Trophoblast cell (in vitro differentiated cells and primary cell): ENCODE results near the gene LAG3.

Source experiments
- DNase-seq, 2 donors: peaks; one replicate each; pipeline ENCODE4 v3.0.0-alpha.2; 2016
- H2AFZ ChIP-seq: 2 replicates; pipeline ENCODE4 v1.6.1; 2013; ENCODE audit warnings: low read length, moderate library complexity, mild to moderate bottlenecking; ENCODE audit not compliant: insufficient read depth, poor library complexity
- H2AK5ac ChIP-seq: 2 replicates; pipeline ENCODE4 v1.6.1; 2013; ENCODE audit warnings: mild to moderate bottlenecking, low read length
- H2BK120ac ChIP-seq: 2 replicates; pipeline ENCODE4 v1.6.1; 2013; ENCODE audit warnings: low read length, mild to moderate bottlenecking, moderate library complexity; ENCODE audit not compliant: insufficient read depth, poor library complexity
- H2BK12ac ChIP-seq: 2 replicates; pipeline ENCODE4 v1.6.1; 2013; ENCODE audit warnings: mild to moderate bottlenecking, low read length, moderate library complexity
- H2BK5ac ChIP-seq: 2 replicates; pipeline ENCODE4 v1.6.1; 2013; ENCODE audit warnings: low read length, low read depth, moderate library complexity, mild to moderate bottlenecking; ENCODE audit not compliant: poor library complexity
- H3K14ac ChIP-seq: 2 replicates; pipeline ENCODE4 v1.6.1; 2013; ENCODE audit warnings: mild to moderate bottlenecking, low read length
- H3K18ac ChIP-seq: 2 replicates; pipeline ENCODE4 v1.6.1; 2013; ENCODE audit warnings: mild to moderate bottlenecking, low read length
- H3K23ac ChIP-seq: 2 replicates; pipeline ENCODE4 v1.6.1; 2013; ENCODE audit warnings: low read length
- H3K27ac ChIP-seq: 2 replicates; pipeline ENCODE4 v1.5.1; 2013; ENCODE audit warnings: low read depth, mild to moderate bottlenecking, inconsistent platforms, low read length, moderate library complexity
- H3K27me3 ChIP-seq: 2 replicates; pipeline ENCODE4 v1.6.1; 2013; ENCODE audit warnings: inconsistent platforms, mild to moderate bottlenecking, low read length, moderate library complexity; ENCODE audit not compliant: insufficient read depth
- H3K36me3 ChIP-seq, 2 experiments: 1 replicate in 1 of 2; 2 replicates in 1 of 2; pipeline ENCODE4 v1.6.1; 2013; ENCODE audit warnings: low read length in 2 of 2, mild to moderate bottlenecking in 2 of 2, moderate library complexity in 1 of 2; ENCODE audit not compliant: insufficient read depth in 2 of 2, control insufficient read depth in 1 of 2
- H3K4ac ChIP-seq: 2 replicates; pipeline ENCODE4 v1.6.1; 2013; ENCODE audit warnings: low read depth, mild to moderate bottlenecking, low read length, moderate library complexity
- H3K4me1 ChIP-seq, 2 experiments: 1 replicate in 1 of 2; 2 replicates in 1 of 2; pipeline ENCODE4 v1.6.1; 2013; ENCODE audit warnings: low read length in 2 of 2, mild to moderate bottlenecking in 2 of 2, moderate library complexity in 1 of 2; ENCODE audit not compliant: insufficient read depth in 2 of 2, control insufficient read depth in 1 of 2
- H3K4me2 ChIP-seq: 2 replicates; pipeline ENCODE4 v1.6.1; 2013; ENCODE audit warnings: inconsistent platforms, mild to moderate bottlenecking, low read length, moderate library complexity
- H3K4me3 ChIP-seq: 2 replicates; pipeline ENCODE4 v1.5.1; 2013; ENCODE audit warnings: mild to moderate bottlenecking, low read depth, low read length, inconsistent platforms
- H3K79me1 ChIP-seq: one replicate; pipeline ENCODE4 v1.6.1; 2013; ENCODE audit warnings: low read length
- H3K79me2 ChIP-seq: 2 replicates; pipeline ENCODE4 v1.6.1; 2013; ENCODE audit warnings: low read length, mild to moderate bottlenecking; ENCODE audit not compliant: control insufficient read depth, insufficient read depth, poor library complexity
- H3K9ac ChIP-seq: 2 replicates; pipeline ENCODE4 v1.6.1; 2013; ENCODE audit warnings: mild to moderate bottlenecking, low read length
- H3K9me3 ChIP-seq: 2 replicates; pipeline ENCODE4 v1.6.1; 2013; ENCODE audit warnings: low read depth, mild to moderate bottlenecking, control low read depth, inconsistent platforms, low read length; ENCODE audit not compliant: insufficient read depth
- H4K12ac ChIP-seq: 2 replicates; pipeline ENCODE4 v1.6.1; 2013; ENCODE audit warnings: low read depth, mild to moderate bottlenecking, low read length, moderate library complexity
- H4K8ac ChIP-seq: 2 replicates; pipeline ENCODE4 v1.6.1; 2013; ENCODE audit warnings: low read depth, mild to moderate bottlenecking, low read length, moderate library complexity
- H4K91ac ChIP-seq: one replicate; pipeline ENCODE4 v1.6.1; 2013; ENCODE audit warnings: low read depth, mild to moderate bottlenecking, low read length, moderate library complexity
- WGBS: extraction: QIAGEN DNeasy Blood & Tissue Kit; methylation state at CpG from one replicate; pipeline ENCODE4 v1.1.7; 2013; ENCODE audit warnings: missing lambda C conversion rate; ENCODE audit not compliant: insufficient read length, insufficient coverage; ENCODE audit errors: extremely low coverage; 5-methylcytosine and 5-hydroxymethylcytosine counted together

The LAG3 gene

GRCh38 chr12:6765634-6766581, 6.4 kb upstream of the LAG3 start, which contains the start of gene PTMS:
PTMS (plus strand) TSS chr12:6766363; CDS start chr12:6766706, 343 bp downstream.
- Histone ChIP-seq H3K14ac (peak within 1 kb of the TSS; percentile 90), H2AFZ (peak within 1 kb of the TSS; percentile 54), H3K27ac (peak within 1 kb of the TSS; percentile 85), H2BK5ac (peak within 1 kb of the TSS; percentile 63), H3K79me2 (peaks cover 18% of the 10 kb centered on the region), H3K4me3 (peak within 1 kb of the TSS; percentile 92), H3K9ac (peak within 1 kb of the TSS; percentile 83), H2AK5ac (peak within 1 kb of the TSS; percentile 89), H3K9me3 (no peaks in the 10 kb centered on the region), H3K4me1 (peaks cover 23 to 32% of the 10 kb centered on the region in 2 experiments), H4K8ac (peak within 1 kb of the TSS; percentile 63), H3K79me1 (peaks cover 30% of the 10 kb centered on the region), H2BK120ac (peak within 1 kb of the TSS; percentile 95), H2BK12ac (peak within 1 kb of the TSS; percentile 58), H4K91ac (peak within 1 kb of the TSS; percentile 91), H3K18ac (peak within 1 kb of the TSS; percentile 92), H3K4ac (peak within 1 kb of the TSS; percentile 76), H3K36me3 (peaks cover 17 to 18% of the 10 kb centered on the region in 2 experiments), H3K23ac (no peak within 1 kb of the TSS), H3K4me2 (peak within 1 kb of the TSS; percentile 91), H4K12ac (peak within 1 kb of the TSS; percentile 43), H3K27me3 (no peaks in the 10 kb centered on the region)
- DNase-seq: peak; percentile 39 to 59
- WGBS: no CpG with 5 or more reads among the region's 63 CpGs

- peak overlapping the region; percentile 92 for H3K18ac ChIP-seq
- peak overlapping the region; percentile 77 for H4K91ac ChIP-seq
- H4K12ac ChIP-seq: peak overlapping the region; percentile 43
- H3K27me3 ChIP-seq: no peaks in the 10 kb centered on the region
- H2BK120ac ChIP-seq: peak overlapping the region; percentile 55
- peaks cover 30% of the 10 kb centered on the region for H3K79me1 ChIP-seq
- H2BK12ac ChIP-seq: no peak overlapping the region
- H3K27ac ChIP-seq: peak overlapping the region; percentile 77
- no peak overlapping the region for H3K23ac ChIP-seq
- peaks cover under 1% of the 10 kb centered on the region for H3K9me3 ChIP-seq
- H2AK5ac ChIP-seq: peak overlapping the region; percentile 32
- H2BK5ac ChIP-seq: peak overlapping the region; percentile 61
- H3K4ac ChIP-seq: peak overlapping the region; percentile 76
- H3K4me3 ChIP-seq: peak overlapping the region; percentile 92
- WGBS: no CpG with 5 or more reads among the region's 88 CpGs
- peak; percentile 59 to 71 for DNase-seq
- H3K4me2 ChIP-seq: peak overlapping the region; percentile 91
- H3K79me2 ChIP-seq: peaks cover 18% of the 10 kb centered on the region
- peaks cover 23 to 32% of the 10 kb centered on the region in 2 experiments for H3K4me1 ChIP-seq
- peak overlapping the region; percentile 90 for H3K14ac ChIP-seq
- peak overlapping the region; percentile 54 for H2AFZ ChIP-seq
- H4K8ac ChIP-seq: peak overlapping the region; percentile 43
- H3K36me3 ChIP-seq: peaks cover 21 to 24% of the 10 kb centered on the region in 2 experiments
- H3K9ac ChIP-seq: peak overlapping the region; percentile 83
These were observed 5.5 kb upstream of the LAG3 start for GRCh38 chr12:6766651-6767349.

- peak overlapping the region; percentile 92 for H3K18ac ChIP-seq
- no CpG with 5 or more reads among the region's 44 CpGs for WGBS
- no peaks in the 10 kb centered on the region for H3K27me3 ChIP-seq
These were observed 4.7 kb upstream of the LAG3 start for GRCh38 chr12:6767353-6768319.

More at GRCh38 chr12:6767353-6768319, 4.7 kb upstream of the LAG3 start:
- Histone ChIP-seq H4K91ac (peak overlapping the region; percentile 77), H4K8ac (peak overlapping the region; percentile 23), H3K9ac (peak overlapping the region; percentile 83), H3K79me1 (peaks cover 30% of the 10 kb centered on the region), H3K4me1 (peaks cover 23 to 32% of the 10 kb centered on the region in 2 experiments), H3K23ac (peak overlapping the region; percentile 55), H3K36me3 (peaks cover 21 to 24% of the 10 kb centered on the region in 2 experiments), H2AFZ (peak overlapping the region; percentile 11), H3K27ac (peak overlapping the region; percentile 6), H3K9me3 (peaks cover 2% of the 10 kb centered on the region), H3K4ac (peak overlapping the region; percentile 76), H2BK12ac (no peak overlapping the region), H2BK5ac (no peak overlapping the region), H4K12ac (no peak overlapping the region), H3K14ac (peak overlapping the region; percentile 90), H2AK5ac (peak overlapping the region; percentile 12), H3K79me2 (peaks cover 18% of the 10 kb centered on the region), H2BK120ac (no peak overlapping the region), H3K4me3 (peak overlapping the region; percentile 92), H3K4me2 (peak overlapping the region; percentile 91)
- peak in 1 of 2 donors; percentile 9 for DNase-seq
